Measurements from ENCODE around the gene EGFLAM.

Gene EGFLAM

DNA sequence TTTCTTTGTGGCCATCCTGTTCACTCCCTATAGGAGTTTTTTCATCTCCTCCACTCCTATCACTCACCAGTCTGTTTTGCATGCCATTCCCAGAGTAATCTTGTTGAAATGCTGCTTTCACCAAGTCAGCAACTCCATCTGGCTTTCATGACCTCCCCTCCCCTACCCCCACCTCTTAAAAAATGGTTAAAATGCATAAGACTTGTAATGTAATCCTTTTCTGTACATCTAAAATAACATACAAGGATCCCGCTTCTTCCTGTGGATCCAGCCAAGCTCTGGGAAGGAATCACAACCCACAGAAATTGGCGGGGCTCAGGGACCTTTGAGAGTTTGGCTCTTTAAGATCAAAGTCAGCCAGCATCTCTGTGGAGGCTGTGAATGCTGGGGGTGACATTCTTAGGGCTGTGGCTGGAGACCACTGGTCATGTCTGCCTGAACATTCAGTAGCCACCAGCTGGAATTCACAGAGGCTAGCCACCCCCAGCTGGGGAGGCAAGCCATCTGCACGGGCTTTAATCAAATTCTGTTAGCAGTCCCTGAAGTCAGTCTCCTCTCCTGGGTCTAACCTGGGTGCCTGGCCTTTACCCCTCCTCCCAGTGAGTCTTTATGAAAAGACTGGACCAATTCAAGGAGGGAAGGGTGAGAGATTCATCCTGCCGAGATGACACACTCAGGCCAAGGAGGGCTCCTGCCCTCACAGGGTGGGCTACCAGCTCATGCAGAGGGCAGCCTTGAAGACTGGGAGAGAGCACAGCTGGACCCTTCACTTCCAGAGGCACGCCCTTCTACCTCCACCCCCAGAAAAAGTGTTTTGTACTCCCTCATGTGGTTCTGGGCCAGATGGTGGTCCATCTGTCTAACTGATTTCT lies 165.2 kb downstream of the EGFLAM start:
- DNase-seq: no peak

DNA sequence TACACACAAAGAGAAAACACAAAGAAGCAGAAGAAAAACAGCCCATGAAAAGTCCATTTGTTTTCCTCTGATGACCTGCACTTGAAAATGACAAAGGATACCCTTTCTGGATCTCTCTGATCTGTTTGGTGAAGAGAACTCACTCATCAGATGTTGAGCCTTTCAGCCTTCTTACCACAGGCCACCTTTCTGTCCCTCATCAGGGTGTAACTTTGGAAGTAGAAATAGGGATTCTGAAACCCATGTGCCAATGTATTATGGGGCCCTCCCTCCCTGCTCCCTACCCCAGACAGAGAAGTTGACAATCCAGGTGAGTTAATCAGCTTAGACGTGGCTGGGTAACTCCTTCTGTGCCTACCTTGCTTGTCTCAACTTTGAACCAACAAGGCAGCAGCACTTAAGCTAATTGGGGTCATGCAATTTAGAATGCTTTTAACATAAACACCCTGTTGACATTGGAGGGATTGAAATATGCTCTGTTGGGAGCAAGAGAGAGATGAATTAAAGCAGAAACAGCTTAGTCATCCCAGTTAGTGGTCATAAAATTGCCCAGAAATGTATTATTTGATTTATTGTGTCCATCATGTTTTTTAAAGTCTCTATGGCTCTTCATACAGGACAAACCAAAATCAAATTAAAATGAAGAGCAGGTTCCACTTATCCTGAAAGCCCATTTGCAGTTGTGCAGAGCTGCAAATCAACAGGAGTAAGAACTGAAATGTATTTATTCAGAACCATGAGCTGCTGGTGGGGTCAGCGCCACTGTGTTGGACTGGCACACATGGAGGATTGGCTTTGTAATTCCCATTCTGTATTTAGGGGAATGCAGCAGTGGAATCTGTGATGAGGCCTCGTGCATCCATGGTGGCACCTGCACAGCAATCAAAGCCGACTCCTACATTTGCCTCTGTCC lies 166.0 kb downstream of the EGFLAM start:
- DNase-seq: peak; percentile 96

DNA sequence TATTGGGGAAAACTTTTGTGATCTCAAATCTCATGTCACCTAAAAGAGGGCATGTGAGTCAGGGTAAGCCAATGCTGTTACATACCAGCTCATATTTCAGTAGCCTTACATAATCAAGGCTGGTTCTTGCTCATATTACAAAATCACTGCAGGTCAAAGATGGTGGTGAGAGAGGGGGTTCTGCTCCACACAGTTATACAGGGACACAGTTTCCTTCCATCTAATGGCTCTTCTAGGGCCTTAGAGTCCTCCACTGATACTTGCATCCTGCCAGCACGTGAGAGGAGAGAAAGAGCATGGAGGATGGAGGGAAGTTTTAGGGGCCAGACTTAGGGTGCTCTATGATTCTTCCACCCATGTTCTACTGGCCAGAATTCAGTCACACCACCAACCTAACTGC lies 168.1 kb downstream of the EGFLAM start:
- DNase-seq: no peak

DNA sequence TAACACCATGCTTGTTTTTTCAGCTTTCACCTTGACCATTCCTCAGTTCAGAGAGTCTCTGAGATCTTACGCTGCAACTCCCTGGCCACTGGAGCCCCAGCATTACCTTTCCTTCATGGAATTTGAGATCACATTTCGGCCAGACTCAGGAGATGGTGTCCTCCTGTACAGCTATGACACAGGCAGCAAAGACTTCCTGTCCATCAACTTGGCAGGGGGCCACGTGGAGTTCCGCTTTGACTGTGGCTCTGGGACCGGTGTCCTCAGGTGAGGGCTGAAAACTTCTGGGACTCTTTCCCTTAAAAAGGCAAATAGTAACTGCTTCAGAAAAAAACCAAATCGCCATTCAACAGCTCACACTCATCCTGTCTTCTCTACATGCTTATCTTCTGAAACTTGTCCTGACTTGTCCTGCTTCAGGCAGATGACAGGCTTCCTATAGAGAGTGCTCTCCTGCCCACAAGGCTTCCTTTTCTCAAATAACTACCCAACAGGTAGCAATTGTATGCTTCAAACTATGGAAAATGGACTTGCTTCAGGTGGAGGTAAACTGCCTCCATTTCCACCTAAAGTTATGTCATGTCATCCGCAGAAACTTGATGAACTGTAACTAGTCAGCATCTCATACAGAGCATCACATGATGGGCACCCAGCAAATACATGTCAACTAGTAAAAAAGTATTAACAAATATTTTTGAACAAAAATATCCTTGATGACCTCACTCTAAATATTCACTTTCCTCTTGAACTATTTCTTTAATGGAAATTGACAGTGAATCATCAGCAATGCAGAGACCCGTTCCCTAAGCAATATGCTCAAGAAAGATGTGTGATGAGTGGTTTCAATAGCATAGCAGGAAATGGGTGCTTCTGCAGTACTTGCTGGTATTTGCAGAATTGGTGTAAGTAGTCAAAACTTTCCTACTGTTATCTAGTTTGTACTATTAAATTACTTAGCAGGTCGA lies 168.9 kb downstream of the EGFLAM start:
- DNase-seq: no peak

DNA sequence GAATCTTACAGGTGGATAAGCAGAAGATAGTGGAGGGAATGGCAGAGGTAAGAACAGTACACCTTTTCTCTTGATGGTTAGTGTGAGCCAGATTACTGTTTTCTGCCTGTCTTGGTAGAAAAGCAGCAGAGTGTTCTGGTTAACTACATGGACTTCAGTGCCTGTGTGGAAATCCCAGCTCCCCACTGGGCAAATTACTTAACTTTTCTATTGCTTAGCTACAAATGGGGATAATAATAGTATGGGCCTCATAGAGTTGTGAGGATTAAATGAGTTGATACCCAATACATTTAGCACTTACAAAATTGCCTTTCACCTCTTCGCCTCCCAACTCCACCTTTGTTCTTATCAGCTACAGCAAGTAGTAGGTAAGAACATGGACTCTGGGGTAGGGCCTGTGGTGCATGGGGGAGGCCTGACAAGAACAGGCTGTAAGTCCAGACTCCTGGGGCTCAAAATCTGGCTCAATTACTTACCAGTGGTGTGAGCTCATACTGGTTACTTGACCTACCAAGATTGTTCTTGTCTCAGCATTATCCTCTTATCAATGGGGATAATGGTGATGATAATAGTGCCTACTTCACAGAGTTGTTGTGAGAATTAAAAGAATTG lies 173.0 kb downstream of the EGFLAM start:
- no peak for DNase-seq

DNA sequence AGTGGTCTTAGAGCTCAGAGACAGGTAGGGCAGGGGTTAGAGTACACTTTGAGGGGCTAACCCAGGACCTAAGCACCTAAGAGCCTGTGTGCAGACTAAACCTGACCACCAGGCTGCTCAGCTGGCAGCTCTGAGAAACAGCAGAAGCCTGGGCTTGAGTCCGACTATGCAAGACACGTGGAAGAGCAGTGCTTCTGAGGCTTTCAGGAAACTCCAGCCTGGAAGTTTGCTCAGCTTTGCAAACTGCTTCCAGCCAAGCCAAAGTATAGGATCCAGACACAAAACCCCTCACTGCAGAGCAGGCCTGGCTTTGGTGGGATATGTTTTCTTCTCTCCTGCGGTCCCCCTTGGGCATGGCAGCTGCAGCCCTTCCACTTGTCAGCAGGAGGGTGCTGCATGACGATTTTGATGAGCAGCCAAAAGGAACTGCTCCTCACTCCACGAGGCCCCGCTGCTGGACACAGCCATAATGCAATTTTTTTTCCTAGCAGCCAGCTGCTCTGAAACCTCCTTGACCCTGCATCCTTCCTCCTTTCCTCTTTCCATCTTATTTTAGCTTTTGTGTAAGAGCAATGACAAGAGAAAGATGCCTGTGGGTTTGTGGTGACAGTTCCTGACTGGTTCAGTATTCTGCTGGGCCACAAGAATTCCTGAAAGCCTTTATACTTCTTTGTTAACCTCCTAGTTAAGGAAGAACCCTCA lies 175.0 kb downstream of the EGFLAM start:
- no peak for DNase-seq

DNA sequence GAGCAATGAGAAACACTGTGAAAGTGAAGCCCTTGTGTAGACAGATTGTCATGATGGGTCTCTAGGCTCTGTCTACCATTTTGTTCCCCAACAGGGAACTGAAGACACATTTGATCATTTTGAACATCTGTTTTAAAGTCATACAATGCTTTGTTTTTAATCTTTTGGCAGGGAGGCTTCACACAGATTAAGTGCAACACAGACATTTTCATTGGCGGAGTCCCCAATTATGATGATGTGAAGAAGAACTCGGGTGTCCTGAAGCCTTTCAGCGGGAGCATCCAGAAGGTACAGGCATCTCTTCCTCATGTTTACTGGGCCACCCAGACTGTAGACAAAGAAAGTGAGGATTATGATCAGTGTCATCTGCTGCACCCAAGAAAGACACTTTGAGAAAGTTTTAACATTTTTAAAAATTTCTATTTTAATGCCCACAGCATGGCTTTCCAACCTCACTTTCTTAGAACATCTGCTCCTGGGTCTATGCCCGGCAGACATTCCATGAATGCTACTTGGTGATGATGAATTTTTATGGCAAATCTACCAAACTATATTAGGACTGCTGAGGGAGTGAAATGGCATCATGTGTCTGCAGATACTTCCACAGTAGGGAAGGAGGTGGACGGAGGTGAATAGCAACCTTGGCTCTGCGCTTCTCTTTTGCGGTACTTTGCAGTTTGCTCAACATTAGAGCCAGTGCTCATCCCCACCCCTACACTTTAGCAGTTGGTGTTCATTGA lies 176.8 kb downstream of the EGFLAM start:
- no peak for DNase-seq

DNA sequence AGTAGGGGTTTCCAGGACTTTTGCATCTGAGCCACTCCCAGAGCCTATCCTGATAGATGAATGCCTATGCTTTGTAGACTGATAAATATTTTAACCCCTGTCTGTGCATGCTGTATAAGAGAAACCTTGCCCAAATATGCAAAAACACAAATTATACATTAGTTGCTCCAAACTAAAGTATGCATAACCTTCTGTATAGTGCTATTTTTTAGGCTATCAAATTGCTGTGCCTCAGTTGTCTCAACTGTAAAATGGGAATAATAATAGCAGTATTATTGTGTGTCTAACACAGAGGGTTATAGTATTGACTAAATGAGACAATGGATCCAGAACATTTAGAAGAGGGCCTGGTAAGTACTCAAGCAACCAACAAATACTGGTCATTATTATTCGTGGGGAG lies 180.4 kb downstream of the EGFLAM start:
- DNase-seq: no peak

DNA sequence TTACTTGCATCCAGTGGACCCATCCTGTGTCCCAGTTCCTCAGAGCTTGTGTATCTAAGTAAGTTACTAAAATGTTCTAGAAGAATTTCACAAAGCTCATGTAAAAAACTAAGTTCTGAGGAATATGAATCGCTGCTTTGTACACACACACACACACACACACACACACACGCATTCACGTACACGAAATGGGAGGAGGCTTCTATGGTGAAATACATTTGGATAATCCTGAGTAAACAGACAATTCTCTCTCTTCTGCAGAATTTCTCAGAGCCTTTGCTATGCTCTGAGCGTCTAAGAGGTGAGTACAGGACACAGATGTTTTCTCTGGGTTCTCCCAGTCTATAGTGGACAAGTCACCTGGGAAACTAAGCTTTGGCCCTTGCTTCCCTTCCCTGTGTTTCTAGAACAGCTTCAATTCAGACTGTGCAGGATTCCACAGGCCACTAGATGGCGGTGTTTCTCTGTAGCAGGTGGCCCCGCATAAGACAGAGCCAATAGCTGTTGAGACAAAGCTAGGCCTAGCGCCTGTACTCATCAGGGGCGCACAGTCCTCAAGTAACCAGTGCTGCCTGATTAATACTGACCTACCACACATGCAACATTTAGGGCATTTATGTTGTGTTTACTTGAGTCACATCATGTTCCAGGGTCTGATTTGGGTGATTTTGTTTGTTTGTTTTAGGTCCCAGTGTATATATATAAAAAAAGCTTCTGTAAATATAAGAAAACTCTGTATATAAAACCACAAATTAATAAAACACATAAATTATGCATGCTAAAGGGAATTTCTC lies 183.3 kb downstream of the EGFLAM start:
- peak; percentile 99 for DNase-seq

DNA sequence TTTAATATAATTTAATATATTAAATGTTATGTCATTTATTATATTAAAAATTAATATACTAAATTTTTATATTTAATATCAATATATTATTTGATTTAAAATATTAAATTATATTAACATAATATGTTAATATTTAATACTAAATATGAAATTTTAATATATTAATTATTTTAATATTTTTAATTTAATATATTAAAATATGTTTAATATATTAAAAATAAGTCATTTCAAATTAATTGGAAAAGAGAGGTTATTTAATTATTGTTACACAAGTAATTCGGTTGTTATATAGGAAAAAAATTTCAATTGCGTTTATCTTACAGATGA lies 183.9 kb downstream of the EGFLAM start:
- no peak for DNase-seq

DNA sequence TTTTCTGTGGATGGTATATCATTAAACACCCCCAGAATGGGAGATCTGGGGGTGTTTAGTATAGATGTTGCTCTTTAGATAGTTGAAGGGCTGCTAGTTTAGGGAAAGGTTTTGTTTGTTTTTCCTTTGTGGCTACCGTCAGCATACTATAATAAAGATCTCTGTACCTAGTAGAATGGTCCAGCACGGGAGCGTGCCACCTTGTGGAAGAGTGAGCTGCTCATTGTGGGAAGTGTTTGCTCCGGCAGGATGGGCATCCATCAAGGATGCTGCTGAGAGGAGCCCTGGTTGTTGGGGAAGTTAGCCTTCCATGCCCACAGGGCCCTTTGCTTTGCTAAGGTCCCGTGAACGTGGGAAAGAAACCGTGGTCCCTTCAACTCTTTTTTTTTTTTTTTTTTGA lies 185.0 kb downstream of the EGFLAM start:
- DNase-seq: no peak

DNA sequence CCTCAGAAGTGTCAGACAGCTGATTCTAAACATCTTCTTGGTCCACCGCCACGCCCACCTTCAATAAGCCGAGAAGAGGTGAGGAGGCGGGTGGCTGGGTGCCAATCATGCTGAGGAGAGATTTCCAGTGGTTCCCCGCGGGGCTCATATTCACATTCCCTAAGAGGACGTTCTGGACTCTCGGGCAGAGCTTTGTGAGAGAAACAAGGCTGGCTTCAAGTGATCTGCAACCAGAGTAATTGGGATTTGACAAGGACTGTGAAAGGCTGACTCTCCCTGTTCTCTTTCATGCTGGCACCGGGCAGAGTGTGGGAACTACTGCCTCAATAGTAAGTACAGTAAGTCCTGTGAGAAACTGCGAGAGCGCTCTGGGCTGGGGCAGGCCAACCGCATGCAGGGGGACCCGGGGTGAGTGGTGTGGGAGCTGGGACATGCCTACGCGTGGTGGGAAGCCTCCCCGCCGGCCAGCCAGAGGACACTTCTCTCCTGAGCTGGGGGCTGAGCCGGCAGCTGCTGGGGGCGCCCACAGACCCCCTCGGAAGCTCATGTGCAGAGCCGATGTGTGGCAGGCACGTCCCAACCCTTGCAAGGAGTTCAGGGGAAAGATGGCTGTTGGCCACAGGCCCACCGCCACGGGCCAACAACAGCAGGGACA lies 187.1 kb downstream of the EGFLAM start:
- DNase-seq: no peak

DNA sequence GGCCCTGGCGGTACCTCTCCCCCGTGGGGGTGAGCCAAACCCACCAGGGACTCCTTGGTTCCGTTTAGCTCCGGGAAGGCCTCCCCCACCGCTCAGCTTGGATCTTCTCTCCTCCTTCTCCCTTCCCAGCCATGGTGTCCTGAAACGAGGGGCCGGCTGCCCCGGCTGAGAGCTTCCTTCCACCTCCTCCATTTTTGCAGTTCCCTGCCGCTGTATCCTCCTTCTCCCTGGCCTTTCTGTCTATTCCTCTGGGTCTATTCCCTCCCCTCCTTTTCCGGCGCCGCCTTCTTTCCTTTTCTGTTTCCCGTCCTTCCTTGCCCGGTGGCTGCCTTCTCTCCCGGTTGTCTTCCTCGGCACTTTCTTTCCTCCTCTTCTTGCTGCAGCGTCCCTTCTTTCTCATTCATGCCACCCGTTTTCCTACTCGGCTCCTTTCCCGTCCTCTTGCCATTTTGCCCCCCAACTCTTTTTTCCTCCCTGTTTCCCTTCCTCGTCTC lies 187.7 kb downstream of the EGFLAM start:
- no peak for DNase-seq

DNA sequence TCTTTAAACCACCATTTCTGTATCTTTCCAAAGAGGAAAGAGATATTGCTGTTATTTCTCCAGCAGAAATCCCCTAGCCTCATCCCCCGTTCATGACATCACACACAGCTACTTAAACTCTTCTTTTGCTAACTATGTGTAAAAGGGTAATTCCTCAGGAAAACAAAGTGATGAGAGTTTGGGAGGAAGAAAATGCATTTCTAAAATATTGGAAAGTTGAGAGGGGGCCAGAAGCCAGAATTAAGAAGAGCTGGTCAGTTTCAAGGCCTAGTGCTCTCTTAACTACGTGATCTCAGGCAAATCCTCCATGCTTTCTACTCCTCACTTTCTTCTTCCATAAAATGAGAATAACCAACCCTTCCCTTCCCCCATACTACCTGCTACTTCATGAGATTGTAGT lies 188.7 kb downstream of the EGFLAM start:
- no peak for DNase-seq

DNA sequence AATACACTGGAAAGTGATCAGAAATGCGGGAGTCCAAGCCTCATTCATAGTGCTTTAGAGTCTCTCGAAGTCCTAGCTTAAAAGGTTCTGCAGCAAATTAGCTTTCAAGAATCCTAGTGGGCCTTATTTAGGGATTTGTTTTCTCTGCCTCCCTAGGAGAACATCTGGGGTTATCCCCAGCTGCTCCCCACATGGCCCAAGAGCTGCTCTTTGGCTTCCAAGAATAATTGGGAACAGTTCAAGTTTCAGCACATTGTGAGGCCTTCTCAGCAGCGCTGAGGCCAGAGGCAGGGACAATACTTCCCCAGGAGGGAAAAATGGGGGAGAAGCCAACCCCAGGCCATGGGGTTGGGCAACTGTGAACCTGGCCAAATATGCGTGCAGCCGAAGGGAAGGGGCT lies 189.4 kb downstream of the EGFLAM start:
- DNase-seq: no peak

DNA sequence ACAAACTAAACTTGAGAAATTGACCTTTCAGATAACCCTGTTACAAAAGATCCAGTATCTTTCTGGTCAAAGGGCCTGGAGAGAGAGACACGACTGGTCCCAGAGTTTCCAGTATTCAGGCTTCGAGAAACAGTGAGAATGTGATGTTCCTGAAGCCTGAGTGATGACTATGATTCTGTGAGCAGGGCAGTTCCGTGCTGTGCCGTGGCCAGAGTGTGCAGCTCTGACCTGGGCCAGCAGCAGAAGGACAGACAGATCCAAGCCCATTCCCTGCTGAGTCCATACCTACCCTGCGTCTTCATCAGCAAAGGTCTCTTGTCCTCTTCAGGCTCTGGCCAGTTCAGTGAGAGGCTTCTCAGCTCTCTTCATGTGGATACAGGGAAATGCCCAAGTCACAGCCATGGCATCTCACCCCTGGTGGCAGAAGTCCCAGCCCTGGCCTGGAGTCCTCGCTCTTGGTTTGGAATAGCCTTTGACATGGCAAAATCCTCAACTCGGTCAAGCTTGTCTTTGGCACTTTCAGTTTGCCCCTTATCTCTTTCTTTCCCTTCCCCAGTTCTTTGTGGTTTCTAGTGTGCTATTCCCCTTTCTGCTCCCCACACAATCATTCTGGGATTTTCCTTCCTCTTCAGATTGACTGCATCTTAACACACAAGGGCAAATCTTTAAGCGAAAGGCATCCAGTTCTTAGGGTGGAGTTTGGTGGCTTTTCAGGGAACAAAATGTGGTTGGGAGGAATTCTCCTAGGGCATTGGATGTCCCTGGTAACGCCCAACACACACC lies 190.4 kb downstream of the EGFLAM start:
- no peak for DNase-seq

DNA sequence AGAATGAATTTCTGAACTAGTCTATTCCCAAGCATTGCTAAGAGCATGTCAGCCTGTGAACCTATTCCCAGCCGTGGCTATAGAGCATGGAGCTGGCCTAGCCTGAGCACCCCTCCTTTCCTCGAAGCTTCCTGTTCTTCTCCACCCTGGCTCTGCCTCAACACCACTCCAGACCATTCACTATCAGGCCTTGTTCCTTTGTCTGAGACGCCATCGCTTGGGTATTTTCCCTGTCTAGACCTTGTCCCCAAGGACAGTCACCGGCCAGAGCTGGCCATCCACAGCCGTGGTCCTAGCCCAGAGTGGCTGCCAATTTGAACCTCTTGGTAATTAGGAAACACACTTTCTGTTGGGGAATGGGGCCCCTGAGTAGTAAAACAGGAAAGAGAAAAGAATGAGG lies 192.3 kb downstream of the EGFLAM start:
- DNase-seq: no peak

DNA sequence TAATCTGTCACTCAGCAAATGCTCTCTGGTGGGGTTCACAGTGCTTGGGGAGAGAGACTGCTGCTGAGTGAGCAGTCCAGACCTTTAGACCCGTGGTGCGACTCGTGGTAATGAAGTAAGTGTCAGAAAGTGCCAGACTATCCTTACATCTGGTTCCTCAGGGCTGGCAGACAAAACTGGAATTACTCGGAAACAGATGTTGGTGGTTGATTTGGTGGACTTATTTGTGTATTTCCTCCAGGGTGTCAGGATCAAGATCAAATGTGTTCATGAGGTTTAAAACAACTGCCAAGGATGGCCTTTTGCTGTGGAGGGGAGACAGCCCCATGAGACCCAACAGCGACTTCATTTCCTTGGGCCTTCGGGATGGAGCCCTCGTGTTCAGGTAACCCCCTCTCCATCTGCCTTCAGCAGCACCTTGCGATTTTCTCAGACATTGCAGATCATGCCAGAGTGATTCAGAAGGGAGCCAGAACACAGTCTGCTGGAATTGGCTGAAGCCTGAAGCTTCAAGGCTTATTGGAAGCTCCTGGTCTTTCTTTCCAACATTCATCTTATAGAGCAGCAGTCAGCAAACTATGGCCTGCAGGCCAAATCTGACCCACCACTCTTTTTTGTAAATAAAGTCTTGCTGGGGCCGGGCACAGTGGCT lies 192.8 kb downstream of the EGFLAM start:
- DNase-seq: no peak
